UCSD-AML1 (cell line): ENCODE data around the gene FBXO10.

Experiments
- DNase-seq: peaks from one replicate; lab custom pipeline; 2025; ENCODE audit not compliant: unreplicated experiment; lab: John Stamatoyannopoulos, UW

The FBXO10 gene

DNA sequence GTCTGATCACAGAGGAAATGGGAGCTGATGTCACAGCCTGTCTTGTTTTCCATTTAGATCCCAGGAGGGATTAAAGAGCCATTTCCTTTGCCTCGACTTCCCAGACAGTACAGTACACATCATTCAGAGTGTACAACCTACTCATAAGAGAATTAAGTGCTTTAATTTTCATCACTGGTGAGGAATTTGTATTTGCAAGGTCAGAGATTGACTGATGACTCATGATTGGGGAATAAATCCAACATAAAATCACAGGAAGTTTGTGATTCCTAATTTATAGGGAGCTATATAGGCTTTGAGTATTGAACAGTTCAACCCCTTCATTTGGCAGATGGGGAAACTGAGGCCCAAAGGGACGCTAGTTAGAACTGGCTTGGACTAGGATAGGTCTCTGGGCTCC, 20.3 kb upstream of the FBXO10 start:
- DNase-seq: no peak

DNA sequence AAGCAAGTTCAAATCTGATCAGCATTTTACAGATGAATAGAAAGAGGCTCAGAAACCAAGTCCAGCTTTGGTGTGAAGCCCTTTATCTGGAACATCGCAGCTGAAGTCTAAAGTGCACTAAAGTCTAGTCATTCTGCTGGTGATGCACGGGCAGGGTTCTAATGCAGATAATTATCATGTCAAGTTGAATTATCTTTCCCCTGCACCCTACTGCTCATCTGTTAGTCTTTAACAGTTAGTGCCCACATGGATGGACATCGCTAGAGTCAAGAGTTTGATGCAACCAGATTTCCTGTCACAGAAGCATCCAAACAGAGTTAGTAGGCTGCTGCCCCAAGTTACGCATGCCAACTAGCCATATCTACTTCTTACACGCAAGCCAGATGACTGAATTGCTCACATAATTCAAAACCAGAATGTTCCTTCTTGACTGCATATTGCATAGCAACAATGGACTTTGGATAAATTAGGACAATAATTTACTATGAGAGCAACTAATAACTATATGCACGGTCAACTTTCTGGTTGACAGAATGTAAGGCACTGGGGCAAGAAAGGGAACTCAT, 17.8 kb upstream of the FBXO10 start:
- no peak for DNase-seq

DNA sequence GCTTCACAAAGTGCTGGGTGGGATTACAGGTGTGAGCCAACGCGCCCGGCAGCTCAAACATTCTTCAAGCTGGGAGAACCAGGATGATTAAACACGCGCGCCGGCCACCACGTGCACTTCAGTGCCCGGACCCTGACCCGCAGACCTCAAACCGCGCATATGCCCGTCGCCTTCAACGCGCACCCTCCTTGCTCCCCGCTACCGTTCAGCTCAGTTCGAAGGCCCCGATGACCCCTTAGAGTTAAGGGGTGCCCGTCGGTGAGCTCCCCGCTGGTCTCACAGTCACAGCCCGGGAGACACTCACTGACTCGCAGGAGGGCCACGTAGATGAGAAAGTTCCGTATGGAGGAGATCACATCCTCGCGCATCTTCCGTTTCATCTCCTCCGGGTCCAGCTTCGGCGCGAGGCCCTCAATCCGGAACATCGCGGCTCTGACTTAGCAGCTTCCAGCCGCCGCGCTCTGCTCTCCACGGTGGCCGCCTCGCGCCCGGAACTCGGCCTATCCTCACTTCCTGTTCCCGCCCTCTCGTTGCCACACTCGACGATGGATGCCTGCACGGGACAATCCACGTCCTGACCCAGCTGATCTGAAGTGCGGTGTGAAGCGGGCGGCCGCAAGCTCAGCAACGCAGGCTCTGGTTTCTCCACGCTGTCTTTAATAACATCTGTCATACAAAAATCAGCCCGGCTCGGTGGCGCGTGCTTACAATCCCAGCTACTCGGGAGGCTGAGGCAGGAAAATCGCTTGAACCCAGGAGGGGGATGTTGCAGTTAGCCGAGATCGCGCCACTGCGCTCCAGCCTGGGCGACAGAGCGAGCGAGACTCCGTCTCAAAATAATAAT, 16.1 kb upstream of the FBXO10 start, which contains the start of gene TOMM5:
TOMM5 (minus strand) TSS at position 490 of the 844 bp plus-strand sequence; CDS start at position 425, 65 bp downstream.
- DNase-seq: peak; percentile 85

DNA sequence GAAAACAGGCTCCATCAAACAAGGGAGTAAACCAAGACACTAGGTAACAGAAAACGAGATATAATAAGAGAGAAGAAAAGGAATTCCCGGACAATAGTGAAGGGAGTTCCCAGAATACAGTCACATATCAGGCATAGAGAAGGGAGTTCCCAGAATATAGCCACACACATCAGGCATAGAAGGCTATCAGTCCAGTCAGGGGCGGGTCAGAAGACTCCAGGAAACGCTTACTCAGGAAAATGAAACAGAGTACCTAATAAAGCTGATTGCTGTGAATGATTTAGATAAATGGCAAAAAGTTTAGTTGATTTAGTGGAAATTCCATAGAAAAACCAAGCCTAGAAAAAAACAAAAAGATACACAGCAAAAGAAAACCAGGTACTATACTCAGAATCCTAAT, 11.3 kb upstream of the FBXO10 start:
- DNase-seq: no peak

DNA sequence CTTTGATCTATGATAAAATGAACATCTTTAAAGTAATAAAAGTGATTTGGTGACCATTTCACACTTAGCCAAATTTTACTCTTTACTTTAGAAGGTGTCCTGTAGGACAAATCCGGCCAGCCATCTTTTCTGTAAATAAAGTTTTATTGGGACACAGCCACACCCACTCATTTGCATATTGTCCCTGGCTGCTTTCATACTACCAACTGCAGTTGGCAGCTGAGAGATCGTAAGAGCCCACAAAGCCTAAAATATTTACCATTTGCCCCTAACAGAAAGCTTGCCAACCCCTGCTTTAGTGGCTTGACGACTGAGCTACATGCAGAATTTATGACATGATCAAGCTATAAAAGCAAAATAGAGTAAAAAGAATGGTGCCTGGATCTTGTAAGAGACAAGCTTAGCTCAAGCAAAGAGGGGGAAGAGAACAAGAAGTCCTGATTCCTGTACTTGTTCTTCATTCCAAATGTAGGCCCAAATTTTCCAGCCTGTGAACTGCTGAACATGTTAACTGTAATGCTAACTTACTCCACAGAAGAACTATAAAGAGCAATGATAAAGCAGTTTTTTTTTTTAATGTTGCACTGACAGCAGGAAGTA, 7.4 kb upstream of the FBXO10 start:
- DNase-seq: no peak

DNA sequence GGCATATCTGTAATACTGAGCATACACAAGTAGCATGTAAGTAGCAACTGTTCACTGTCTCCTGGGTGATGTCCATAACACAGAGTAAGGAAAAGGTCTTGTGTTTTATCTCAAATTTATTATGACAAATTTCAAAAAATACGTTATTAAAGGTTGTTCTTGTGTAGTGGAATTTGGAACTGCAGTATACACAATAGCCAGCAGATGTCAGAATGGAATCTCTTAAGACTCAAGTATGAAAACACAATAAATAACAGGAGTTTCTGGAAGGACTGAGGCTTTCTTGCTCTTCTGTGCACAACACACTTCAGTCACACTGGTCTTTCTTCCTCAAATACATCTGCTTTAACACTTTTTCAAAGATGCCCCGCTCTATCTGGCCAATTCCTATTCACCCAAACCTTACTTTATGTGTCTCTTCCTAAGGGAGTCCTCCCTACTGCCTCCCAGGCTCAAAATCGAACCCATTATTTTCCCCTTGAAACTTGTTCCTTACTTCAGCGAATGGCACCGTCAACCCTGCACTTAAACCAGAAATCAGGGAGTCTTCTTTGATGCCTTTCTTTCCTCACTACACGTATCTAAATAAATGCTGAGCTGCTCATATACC, 6.5 kb upstream of the FBXO10 start:
- no peak for DNase-seq

DNA sequence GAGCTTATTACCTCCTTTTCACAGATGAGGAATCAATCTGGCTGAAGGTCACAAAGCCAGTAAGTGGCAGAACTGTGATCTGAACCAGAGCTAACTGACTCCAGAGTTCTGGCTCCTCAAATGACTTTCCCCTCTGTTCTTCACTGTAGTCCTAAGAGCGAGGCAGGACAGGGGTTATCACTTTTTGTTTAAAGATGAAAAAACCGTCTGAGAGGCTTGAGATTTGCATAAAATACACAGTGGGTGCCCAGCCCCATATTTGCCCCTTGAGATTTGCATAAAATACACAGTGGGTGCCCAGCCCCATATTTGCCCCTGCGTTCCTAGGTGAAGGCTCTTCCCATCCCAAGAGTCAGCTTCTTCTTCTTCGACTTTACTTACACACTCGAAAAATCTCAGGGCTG, 667 bp downstream of the FBXO10 start:
- no peak for DNase-seq

DNA sequence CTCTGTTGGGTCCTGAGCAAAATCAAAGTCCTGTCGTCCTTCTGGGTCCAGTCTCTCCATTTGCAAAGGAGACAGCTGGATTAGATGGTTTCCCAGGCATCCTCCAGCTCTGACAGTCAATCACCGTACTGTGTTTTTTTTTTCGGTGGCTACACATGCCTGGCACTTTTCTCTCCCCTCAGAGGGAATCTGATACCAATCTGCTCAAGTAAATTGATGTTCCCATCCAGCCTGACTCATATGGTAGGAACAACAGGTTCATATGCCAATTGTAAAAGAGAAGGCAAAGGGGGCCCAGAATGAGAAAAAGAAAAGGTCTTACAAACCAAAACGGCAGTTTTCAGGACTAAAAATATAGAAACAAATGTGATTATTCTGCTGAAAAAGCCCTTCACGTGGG, 1.2 kb downstream of the FBXO10 start:
- no peak for DNase-seq

DNA sequence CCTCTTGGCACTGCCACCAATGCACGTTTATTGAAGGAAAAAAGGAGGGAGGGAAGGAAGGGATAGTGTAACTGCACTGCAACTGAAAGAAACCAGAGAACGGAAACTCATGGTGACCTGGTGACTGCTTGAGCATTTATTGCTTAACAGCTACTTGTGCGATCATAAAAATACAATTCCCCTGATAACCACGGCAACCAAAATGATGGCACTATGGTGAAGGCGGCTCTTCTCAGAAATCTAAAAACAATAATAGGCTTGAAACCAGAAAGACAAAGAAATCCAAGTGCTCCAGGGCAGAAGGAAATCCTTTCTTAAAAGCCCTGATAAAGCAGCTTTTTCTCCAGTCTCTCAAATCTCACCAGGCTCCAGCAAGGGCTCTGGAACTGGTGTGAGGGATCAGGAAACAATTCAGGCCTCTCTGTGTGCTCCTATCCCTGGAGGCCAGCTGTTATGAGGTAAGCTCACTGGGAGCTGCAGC, 1.9 kb downstream of the FBXO10 start:
- no peak for DNase-seq

DNA sequence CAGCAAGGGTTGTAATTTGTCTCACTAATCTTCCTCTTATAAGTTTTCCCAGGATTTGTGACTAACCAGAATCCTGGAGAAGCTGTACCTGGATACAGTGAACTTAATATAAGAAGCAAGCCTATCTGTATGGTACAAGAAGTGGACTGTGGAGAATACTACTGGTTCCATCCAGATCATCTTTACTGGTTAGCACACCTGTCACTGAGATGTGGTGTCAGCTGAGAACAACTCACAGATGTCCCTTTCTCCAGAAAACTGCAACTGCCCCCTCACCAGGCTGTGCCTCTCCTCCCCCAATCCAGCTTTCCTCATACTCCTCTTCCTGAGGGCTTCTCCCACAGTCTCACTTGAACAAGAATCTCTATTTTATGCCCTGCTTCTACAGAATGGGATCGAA, 4.9 kb downstream of the FBXO10 start:
- no peak for DNase-seq

DNA sequence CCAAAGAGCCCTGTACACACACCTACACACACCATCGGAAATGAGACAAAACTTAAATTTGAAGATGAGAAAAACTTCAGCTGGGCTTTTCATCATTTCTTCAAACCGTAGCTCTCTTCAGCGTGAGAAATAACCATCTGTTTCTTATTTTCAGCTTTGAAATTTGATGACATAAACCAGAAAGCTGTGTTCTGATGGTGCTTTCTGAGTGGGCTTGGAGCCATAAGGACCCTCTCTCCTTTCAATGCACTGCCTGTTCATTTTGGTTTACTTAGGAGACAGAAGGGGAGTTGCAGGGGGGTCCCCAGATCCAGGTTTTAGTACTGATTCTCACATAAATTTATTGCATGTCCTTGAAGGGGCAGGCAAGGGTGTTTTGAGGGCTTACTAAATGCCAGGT, 9.5 kb downstream of the FBXO10 start:
- no peak for DNase-seq

DNA sequence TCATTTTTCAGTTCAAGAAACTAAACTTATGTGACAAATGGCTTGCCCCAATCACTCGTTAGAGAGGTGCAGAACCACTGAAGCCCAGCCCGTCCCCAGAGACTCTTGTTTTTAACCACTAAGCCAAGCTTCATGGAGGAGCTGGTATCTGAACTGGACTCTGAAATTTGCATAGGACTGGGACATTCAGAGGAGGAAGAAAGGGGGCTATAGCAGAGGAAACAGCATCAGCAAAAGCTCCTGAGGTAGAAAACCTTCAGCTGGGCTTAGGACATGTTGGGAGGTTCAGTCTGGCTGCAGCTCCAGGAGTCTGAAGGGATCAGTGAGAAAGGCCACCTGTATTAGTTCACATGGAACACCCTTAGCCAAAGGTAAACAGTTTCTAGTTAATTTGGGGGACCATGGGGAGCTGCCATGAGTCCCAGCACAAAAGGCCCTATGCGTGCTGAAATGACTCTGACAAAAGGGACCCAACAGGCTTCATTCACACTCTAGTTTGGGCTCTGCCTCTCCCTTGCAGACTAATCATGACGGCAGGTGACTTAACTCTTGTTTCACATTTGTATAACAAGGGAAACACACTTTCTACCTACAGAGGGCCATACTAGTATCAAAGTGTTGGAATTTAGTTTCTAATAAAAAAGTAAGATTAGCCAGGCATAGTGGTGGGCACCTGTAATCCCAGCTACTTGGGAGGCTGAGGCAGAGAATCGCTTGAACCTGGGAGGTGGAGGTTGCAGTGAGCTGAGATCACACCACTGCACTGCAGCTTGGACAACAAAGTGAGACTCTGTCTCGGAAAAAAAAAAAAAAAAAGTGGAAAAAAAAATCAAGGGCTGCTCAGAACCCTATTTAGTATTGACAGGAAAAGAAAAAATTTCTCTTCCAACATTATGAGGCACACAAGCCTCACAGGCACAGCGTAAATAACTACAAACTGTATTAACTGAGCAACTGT, 10.2 kb downstream of the FBXO10 start:
- DNase-seq: no peak

DNA sequence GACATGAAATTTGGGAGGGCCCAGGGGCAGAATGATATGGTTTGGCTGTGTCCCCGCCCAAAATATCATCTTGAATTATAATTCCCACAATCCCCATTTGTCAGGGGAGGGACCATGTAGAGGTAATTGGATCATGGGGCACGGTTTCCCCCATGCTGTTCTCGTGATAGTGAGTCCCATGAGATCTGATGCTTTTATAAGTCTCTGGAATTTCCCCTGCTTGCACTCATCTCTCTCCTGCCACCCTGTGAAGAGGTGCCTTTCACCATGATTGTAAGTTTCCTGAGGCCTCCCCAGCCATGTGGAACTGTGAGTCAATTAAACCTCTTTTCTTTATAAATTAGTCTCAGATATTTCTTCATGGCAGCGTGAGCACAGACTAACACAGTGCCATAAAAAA, 11.3 kb downstream of the FBXO10 start:
- DNase-seq: no peak

DNA sequence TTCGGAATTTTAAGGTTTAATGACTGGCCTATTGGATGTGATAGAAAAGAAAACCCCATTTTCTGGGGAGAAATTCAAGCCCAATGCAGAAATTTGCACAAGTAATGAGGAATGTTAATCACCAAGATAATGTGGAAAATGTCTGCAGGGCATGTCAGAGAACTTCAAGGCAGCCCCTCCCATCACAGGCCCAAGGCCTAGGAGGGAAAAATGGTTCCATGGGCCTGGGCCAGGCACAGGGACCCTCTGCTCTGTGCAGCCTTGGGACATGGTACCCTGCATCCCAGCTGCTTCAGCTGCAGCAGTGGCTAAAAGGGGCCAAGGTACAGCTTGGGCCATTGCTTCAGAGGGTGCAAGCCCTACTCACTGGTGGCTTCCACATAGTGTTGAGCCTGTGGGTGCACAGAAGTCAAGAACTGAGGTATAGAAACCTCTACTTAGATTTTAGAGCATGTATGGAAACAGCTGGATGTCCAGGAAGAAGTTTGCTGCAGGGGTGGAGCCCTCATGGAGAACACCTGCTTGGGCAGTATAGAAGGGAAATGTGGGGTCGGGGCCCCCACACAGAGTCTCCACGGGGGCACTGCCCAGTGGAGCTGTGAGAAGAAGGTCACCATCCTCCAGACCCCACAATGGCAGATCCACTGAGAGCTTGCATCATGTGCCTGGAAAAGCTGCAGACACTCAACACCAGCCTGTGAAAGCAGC, 12.2 kb downstream of the FBXO10 start:
- DNase-seq: no peak

DNA sequence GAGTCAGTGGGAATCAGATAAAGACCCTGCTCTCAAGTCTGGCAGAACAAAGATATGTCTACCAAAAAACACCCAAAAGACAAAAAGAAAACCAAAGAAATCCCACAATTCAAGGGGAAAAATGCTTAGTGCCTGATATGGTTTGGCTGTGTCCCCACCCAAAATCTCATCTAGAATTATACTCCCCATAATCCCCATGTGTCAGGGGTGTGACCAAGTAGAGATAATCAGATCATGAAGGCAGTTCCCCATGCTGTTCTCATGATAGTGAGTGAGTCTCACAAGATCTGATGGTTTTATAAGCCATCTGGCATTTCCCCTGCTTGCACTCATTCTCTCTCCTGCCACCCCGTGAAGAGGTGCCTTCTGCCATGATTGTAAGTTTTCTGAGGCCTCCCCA, 13.4 kb downstream of the FBXO10 start:
- no peak for DNase-seq

DNA sequence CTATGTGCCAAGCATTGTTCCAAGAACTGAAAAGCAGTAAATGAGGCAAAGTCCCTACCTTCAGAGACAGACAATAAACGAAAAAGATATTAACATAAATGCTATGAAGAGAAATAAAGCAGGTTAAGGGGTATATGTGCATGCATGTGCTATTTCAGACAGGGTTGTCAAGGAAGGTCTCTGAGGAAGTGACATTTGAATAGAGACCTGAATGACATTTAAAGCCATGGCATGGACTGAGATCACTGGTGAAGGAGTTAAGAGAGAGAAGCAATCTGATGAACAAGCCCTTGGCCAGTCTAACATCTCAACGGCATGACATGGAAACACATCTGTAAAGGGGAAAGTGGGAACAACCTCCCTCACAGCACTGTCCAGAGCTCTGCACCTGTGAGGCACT, 14.5 kb downstream of the FBXO10 start:
- no peak for DNase-seq

DNA sequence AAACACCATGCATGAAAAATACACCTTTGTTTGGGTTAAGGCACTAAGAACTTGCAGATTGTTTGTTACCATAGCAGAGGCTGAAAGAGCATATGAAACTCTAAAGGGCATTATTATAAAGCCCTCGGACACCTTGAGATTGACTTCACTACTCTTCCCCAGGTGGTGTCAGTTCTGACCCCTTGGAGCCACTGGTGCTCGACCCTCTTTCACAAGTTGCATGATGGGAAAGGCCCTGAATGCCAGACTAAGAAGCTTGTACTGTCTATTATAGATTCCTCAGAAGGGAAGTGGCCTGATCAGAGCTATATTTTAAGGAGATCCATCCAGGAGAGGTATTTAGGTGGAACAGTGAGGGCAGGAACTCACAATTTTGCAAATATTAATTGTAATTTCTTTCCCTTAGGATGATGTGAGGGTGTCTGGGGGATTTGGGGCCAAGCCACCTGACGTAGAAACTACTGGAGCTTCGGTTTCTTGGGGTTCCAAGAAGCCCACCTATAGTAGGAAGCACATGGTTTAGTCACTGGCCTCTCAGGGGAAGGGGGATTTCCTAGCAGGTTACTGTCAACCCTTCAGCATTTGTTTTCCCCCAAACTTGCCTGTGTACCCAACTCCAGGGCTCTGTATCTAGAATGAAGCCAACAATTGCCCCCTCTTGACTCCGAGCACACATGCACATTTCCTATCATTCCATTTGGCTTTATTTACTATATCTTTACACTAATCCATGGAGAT, 16.2 kb downstream of the FBXO10 start:
- DNase-seq: no peak

DNA sequence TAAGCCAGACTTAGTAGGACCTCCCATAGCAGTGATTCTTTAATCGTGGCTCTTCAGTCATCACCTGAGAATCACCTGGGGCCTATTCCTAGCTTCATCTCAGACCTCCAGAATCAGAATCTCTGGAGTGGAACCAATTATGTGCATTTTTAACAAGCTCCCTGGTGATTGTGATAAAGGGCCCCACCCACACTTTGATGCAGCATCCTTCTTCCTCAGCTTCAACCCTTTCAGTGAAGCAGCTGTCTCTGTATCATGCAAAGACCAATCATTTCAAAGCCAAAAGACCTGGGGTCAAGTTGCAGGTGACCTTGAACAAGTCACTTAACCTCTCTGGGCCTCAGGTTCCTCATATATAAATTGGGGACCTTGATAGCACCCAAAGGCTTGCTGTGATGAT, 17.1 kb downstream of the FBXO10 start:
- DNase-seq: no peak

DNA sequence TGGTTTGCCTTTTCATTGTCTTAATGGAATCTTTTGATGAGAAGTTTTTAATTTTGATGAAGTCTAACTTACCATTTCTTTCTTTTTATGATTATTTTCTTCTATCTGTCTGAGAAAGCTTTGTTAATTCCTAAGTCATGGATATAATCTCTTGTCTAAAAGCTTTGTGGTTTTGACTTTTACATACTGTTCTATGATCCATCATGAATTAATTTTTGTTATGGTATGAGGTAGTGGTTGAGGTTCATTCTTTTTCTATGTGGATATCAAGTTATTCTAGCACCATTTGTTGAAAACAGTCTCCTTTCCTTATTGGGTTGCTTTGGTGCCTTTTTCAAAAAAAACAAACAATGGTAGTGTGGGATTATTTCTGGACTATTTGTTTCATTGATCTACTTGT, 20.4 kb downstream of the FBXO10 start:
- DNase-seq: no peak
